HG03039 (cell line): ENCODE results near the gene CSDE1.

Experiments used
- ATAC-seq: cut with Tn5 transposase; IDR thresholded peaks from one replicate; pipeline ENCODE4 v1.9.1; 2021; ENCODE audit warnings: mild to moderate bottlenecking, moderate library complexity; ENCODE audit not compliant: unreplicated experiment

Gene CSDE1

GRCh38 chr1:114668373-114668772 is 89.4 kb downstream of the CSDE1 start:
- ATAC-seq = no peak

GRCh38 chr1:114666954-114667353 is 90.8 kb downstream of the CSDE1 start:
- no peak for ATAC-seq
